A549 (cell line): ENCODE measurements around the gene TANK. TPM values are rescaled to one million over a fixed set of nuclear protein-coding genes. Genes with fewer than 3 reads are reported as not detected.

Experiments
- ATAC-seq, 2 experiments: fragments of 200-7000 bp in 1 of 2; fragments of >200 bp in 1 of 2; cut with Nextera tagmentation in 1 of 2; cut with Tn5 transposase in 1 of 2; 3 replicates each; pipeline versions ENCODE4 v1.8.0 to v1.9.1; 2018 to 2020; ENCODE audit warnings: mild to moderate bottlenecking in 1 of 2, moderate library complexity in 1 of 2
- CTCF ChIA-PET: fragments of 300-600 bp; sonication (Branson Sonifier 250); formaldehyde crosslinking; extraction: SDS; loops from one replicate; lab custom pipeline; 2021; ENCODE audit warnings: antibody characterized with exemption, inconsistent platforms; lab: Yijun Ruan, JAX
- POLR2A ChIA-PET: fragments of 350-600 bp; formaldehyde crosslinking; extraction: SDS; loops from one replicate; lab custom pipeline; 2021; ENCODE audit warnings: antibody characterized with exemption, inconsistent platforms; lab: Yijun Ruan, JAX
- DNase-seq, 2 experiments: peaks; one replicate each; pipeline versions ENCODE4 v3.0.0 to v3.0.0-alpha.2; 2011 to 2016; ENCODE audit warnings: low read depth in 1 of 2, low spot score in 1 of 2
- FAIRE-seq: peaks from 2 replicates; lab custom pipeline; 2011; peaks lifted over from hg19 to GRCh38; lab: Jason Lieb, UNC
- H3K27ac ChIP-seq, 2 experiments: fragments of >200 bp; sonication (Bioruptor Twin); formaldehyde crosslinking; 3 replicates each; pipeline ENCODE4 v1.5.1; 2016 to 2017
- H3K4me1 ChIP-seq: fragments of >200 bp; sonication (Bioruptor Twin); formaldehyde crosslinking; 3 replicates; pipeline ENCODE4 v1.6.1; 2016
- H3K4me2 ChIP-seq: fragments of >200 bp; sonication (Bioruptor Twin); formaldehyde crosslinking; 3 replicates; pipeline ENCODE4 v1.6.1; 2016
- H3K4me3 ChIP-seq: fragments of >200 bp; sonication (Bioruptor Twin); formaldehyde crosslinking; 3 replicates; pipeline ENCODE4 v1.5.1; 2016
- H3K9me3 ChIP-seq: fragments of >200 bp; sonication (Bioruptor Twin); formaldehyde crosslinking; 3 replicates; pipeline ENCODE4 v1.6.1; 2016
- ATOH8 ChIP-seq: fragments of 250-450 bp; sonication (Bioruptor Pico); IDR thresholded peaks from 2 replicates; pipeline ENCODE4 v1.5.0; 2020; ENCODE audit warnings: low read depth, mild to moderate bottlenecking, moderate library complexity
- BCL3 ChIP-seq: fragments of >200 bp; sonication (Bioruptor Twin); formaldehyde crosslinking; IDR thresholded peaks from 3 replicates; pipeline ENCODE4 v1.6.1; 2016
- CBX8 ChIP-seq: fragments of 200-600 bp; sonication (generic); IDR thresholded peaks from 2 replicates; pipeline ENCODE4 v1.6.1; 2016
- E2F6 ChIP-seq: IDR thresholded peaks from 2 replicates; pipeline ENCODE4 v1.6.1; 2012; ENCODE audit warnings: low read depth, borderline replicate concordance
- EHF ChIP-seq: fragments of 250-450 bp; sonication (Bioruptor Pico); IDR thresholded peaks from 2 replicates; pipeline ENCODE4 v1.5.0; 2020; ENCODE audit warnings: mild to moderate bottlenecking
- EP300 ChIP-seq, 2 experiments: fragments of >200 bp; sonication (Bioruptor Twin); formaldehyde crosslinking; IDR thresholded peaks; 2 replicates in 1 of 2; 3 replicates in 1 of 2; pipeline ENCODE4 v1.6.1; 2016 to 2017
- FOSB ChIP-seq: fragments of 250-450 bp; sonication (Bioruptor Pico); IDR thresholded peaks from 2 replicates; pipeline ENCODE4 v1.5.0; 2020; ENCODE audit warnings: mild to moderate bottlenecking, moderate library complexity
- FOSL2 ChIP-seq, 2 experiments: fragments of 450-650 bp in 1 of 2; fragments of >200 bp in 1 of 2; sonication (Bioruptor Twin) in 1 of 2; formaldehyde crosslinking; IDR thresholded peaks; 2 replicates each; pipeline versions ENCODE4 v1.5.0 to v1.6.1; 2016 to 2020; ENCODE audit warnings: mild to moderate bottlenecking in 1 of 2, moderate library complexity in 1 of 2
- HES2 ChIP-seq: fragments of >200 bp; sonication (Bioruptor Twin); formaldehyde crosslinking; IDR thresholded peaks from 2 replicates; pipeline ENCODE4 v1.6.1; 2016
- HOXB13 ChIP-seq: fragments of 250-450 bp; sonication (Bioruptor Pico); IDR thresholded peaks from 2 replicates; pipeline ENCODE4 v1.5.0; 2020; ENCODE audit warnings: low read depth, mild to moderate bottlenecking, moderate library complexity
- MAFK ChIP-seq: fragments of 450-650 bp; IDR thresholded peaks from 2 replicates; pipeline ENCODE4 v1.6.1; 2014; ENCODE audit not compliant: partially characterized antibody
- MAZ ChIP-seq: fragments of 150-350 bp; IDR thresholded peaks from 2 replicates; pipeline ENCODE4 v1.6.1; 2014; ENCODE audit warnings: antibody characterized with exemption, low read depth, low read length, borderline replicate concordance
- RAD21 ChIP-seq, 2 experiments: fragments of >200 bp in 1 of 2; sonication (Bioruptor Twin) in 1 of 2; formaldehyde crosslinking in 1 of 2; IDR thresholded peaks in 1 of 2; conservative IDR thresholded peaks in 1 of 2; 2 replicates in 1 of 2; 3 replicates in 1 of 2; pipeline ENCODE4 v1.6.1; 2012 to 2018; ENCODE audit warnings: inconsistent platforms in 1 of 2
- RARB ChIP-seq: fragments of 250-450 bp; sonication (Bioruptor Pico); IDR thresholded peaks from 2 replicates; pipeline ENCODE4 v1.8.0; 2021; ENCODE audit warnings: mild to moderate bottlenecking, moderate library complexity
- RNF2 ChIP-seq: fragments of 200-600 bp; sonication (generic); IDR thresholded peaks from 2 replicates; pipeline ENCODE4 v1.6.1; 2016; ENCODE audit warnings: low read depth, mild to moderate bottlenecking, antibody characterized with exemption, moderate library complexity, borderline replicate concordance
- TFCP2L1 ChIP-seq: fragments of 250-450 bp; sonication (Bioruptor Pico); IDR thresholded peaks from 2 replicates; pipeline ENCODE4 v1.5.0; 2021; ENCODE audit warnings: mild to moderate bottlenecking
- TP53 ChIP-seq: fragments of 250-450 bp; sonication (Bioruptor Pico); IDR thresholded peaks from 2 replicates; pipeline ENCODE4 v1.5.0; 2021; ENCODE audit warnings: mild to moderate bottlenecking, moderate library complexity
- ZSCAN20 ChIP-seq: fragments of 250-450 bp; sonication (Bioruptor Pico); IDR thresholded peaks from 2 replicates; pipeline ENCODE4 v1.8.0; 2022; ENCODE audit warnings: mild to moderate bottlenecking, moderate library complexity
- WGBS: methylation state at CpG from one replicate; pipeline ENCODE4 v1.1.6; 2017; ENCODE audit errors: missing lambda C conversion rate; 5-methylcytosine and 5-hydroxymethylcytosine counted together
- polyA plus RNA-seq, 4 experiments: library from polyadenylated mRNA; depleted of rRNA in 3 of 4; stranded (reverse); fragments of >200 nt; fragmentation: RNase III in 1 of 4; extraction: RNeasy Plus Mini Kit Qiagen cat#74134 plus additional on column Dnase treatment in 1 of 4; gene quantifications; 2 replicates in 3 of 4; 3 replicates in 1 of 4; pipeline ENCODE4 v1.2.3, GENCODE V29; 2011 to 2017

The TANK gene
- polyA plus RNA-seq, 2 of the 4 experiments (the other 2 are of a cell fraction) = 59.6 to 76.3 TPM

GRCh38 chr2:161230959-161231358, 70.7 kb downstream of the TANK start:
- Histone ChIP-seq H3K4me3 (no peak overlapping the region), H3K9me3 (no peaks in the 10 kb centered on the region), H3K27ac (no peak overlapping the region), H3K4me1 (peaks cover 9% of the 10 kb centered on the region; the same call in 2 of the 3 replicates), H3K4me2 (no peak overlapping the region)
- FAIRE-seq (no peak), DNase-seq (no peak), ATAC-seq (peak in 1 of 2 experiments; percentile 37; a peak in 3 of 6 replicates)
- POLR2A ChIA-PET = no interaction called here
- TF ChIP-seq EHF (CRISPR knock-in tag) (no peak), TP53 (CRISPR knock-in tag) (no peak), MAFK (no peak), FOSL2 (IDR thresholded peaks at IDR 0.05) (no peak), FOSL2 (CRISPR knock-in tag; IDR thresholded peaks at IDR 0.05) (no peak), RARB (CRISPR knock-in tag) (no peak), RNF2 (no peak), HOXB13 (CRISPR knock-in tag) (no peak), ATOH8 (no peak), BCL3 (no peak), RAD21 (conservative IDR thresholded peaks at IDR 0.05 in 1 of 2, IDR thresholded peaks at IDR 0.05 in 1 of 2) (no peak), MAZ (no peak), CBX8 (no peak)
- WGBS = 55% methylated on average over 4 of the region's 4 CpGs
- CTCF ChIA-PET = interaction anchor here (0.6 to 2.3 kb wide), 5 partner anchors 8 to 1088 kb away, joined by 3 to 5 read pairs (median 3); no protein-coding TSS in a partner anchor

- TF ChIP-seq BCL3 (no peak), EP300 (IDR thresholded peaks at IDR 0.05) (no peak), FOSB (CRISPR knock-in tag) (no peak), TFCP2L1 (CRISPR knock-in tag) (no peak)
- TF ChIP-seq, all 56 proteins: peak for 0
- DNase-seq (no peak), ATAC-seq (no peak), FAIRE-seq (peak; percentile 65)
- H3K4me3 ChIP-seq = no peak overlapping the region
- peaks cover 13% of the 10 kb centered on the region; the same call in 2 of the 3 replicates for H3K4me1 ChIP-seq
- no peaks in the 10 kb centered on the region for H3K9me3 ChIP-seq
- H3K4me2 ChIP-seq = no peak overlapping the region
- ChIA-PET CTCF (interaction anchor here (1.2 to 2.3 kb wide), 4 partner anchors 10 to 43 kb away, joined by 3 to 9 read pairs (median 4); no protein-coding TSS in a partner anchor), POLR2A (interaction anchor here (1.6 kb wide), 1 partner anchor 76 kb away, joined by 4 read pairs; the partner anchor contains the start of gene PSMD14)
- H3K27ac ChIP-seq = no peak overlapping the region
These were observed 72.3 kb downstream of the TANK start for GRCh38 chr2:161232571-161232970.

- ChIA-PET CTCF (interaction anchor here (0.9 kb wide), 1 partner anchor 10 kb away, joined by 4 read pairs; no protein-coding TSS in a partner anchor), POLR2A (interaction anchor here (1.6 kb wide), 1 partner anchor 74 kb away, joined by 4 read pairs; the partner anchor contains the start of gene PSMD14)
- no peak overlapping the region for H3K27ac ChIP-seq
- no peak overlapping the region for H3K4me3 ChIP-seq
- FAIRE-seq = no peak
- no peak for DNase-seq
- no peaks in the 10 kb centered on the region for H3K9me3 ChIP-seq
- TF ChIP-seq ZSCAN20 (CRISPR knock-in tag) (no peak), HES2 (no peak), RARB (CRISPR knock-in tag) (no peak), E2F6 (no peak)
- TF ChIP-seq, all 56 proteins: peak for 0
- no peak for ATAC-seq
- Histone ChIP-seq H3K4me1 (peaks cover 21% of the 10 kb centered on the region), H3K4me2 (peak overlapping the region; percentile 26; the same call in 1 of the 3 replicates)
- WGBS = 74% methylated on average over 2 of the region's 2 CpGs
These were observed 73.7 kb downstream of the TANK start for GRCh38 chr2:161233858-161234431.
